ENCODE data around the gene DLG2. TPM values are rescaled to one million over a fixed set of nuclear protein-coding genes. Genes with fewer than 3 reads are reported as not detected.

DLG2 gene
- total and polyA plus RNA-seq, 4 donors: 0.30 to 5.5 (median 0.68) TPM

DNA sequence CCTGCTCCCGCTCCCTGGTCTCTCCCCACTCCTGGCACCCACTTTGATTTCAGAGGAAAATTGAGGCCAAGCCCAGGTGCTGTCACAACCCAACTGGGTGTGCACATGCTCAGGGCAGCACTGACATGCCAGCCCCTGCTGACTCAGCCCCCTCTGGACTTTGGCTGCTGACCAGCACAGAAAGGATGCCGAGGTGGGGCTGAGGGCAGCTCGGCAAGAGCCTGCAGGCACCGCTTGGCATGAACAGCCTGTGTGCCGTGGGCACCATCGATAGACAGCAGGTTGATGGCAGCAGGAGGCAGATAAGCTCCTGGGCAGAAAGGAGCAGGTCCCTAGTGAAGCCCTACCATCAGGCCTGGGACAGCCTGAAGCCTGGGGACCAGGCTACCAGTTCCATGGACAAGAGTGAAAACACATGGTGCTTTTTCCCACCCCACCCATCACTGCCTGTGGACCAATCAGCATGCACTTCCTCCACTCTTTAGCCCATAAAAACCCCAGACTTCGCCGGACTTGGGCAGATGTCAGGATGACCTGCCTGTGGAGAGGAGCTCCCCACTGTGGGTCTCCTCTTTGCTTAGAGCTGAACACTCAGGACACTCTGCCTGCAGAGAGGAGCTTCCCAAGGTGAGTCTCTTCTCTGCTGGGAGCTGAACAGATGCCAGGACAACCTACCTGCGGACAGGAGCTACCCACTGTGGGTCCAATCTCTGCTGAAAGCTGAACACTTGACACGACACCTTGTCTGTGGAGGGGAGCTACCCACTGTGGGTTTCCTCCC is 832.3 kb downstream of the DLG2 start:
- Histone ChIP-seq H3K4me1 (ENCODE audit: control insufficient read depth in 4 of 4, insufficient read depth in 4 of 4, low read length in 3 of 4) (no peaks in the 10 kb centered on the region), H3K27me3 (ENCODE audit: control insufficient read depth in 4 of 4, insufficient read depth in 4 of 4, low read length in 3 of 4) (no peaks in the 10 kb centered on the region), H3K4me3 (ENCODE audit: low read depth in 1 of 3, low read length in 3 of 3) (no peak overlapping the region), H3K9ac (ENCODE audit: low read depth in 1 of 2, low read length in 2 of 2) (no peak overlapping the region), H3K9me3 (ENCODE audit: control insufficient read depth in 4 of 4, low read length in 3 of 4) (no peaks in the 10 kb centered on the region), H3K36me3 (ENCODE audit: control insufficient read depth in 4 of 4, insufficient read depth in 3 of 4, low read depth in 1 of 4, low read length in 3 of 4) (no peaks in the 10 kb centered on the region), H3K27ac (ENCODE audit: low read depth in 1 of 2, low read length in 2 of 2) (no peak overlapping the region)
- no peak for DNase-seq (ENCODE audit: low spot score)
- WGBS: 92% methylated on average over 10 of the region's 10 CpGs
- TF ChIP-seq EGR1 (IDR thresholded peaks at IDR 0.05; ENCODE audit: low read depth in 2 of 2): no peak
- no peak for TF ChIP-seq FOXA2 (IDR thresholded peaks at IDR 0.05)
- TF ChIP-seq, protein P1, sequence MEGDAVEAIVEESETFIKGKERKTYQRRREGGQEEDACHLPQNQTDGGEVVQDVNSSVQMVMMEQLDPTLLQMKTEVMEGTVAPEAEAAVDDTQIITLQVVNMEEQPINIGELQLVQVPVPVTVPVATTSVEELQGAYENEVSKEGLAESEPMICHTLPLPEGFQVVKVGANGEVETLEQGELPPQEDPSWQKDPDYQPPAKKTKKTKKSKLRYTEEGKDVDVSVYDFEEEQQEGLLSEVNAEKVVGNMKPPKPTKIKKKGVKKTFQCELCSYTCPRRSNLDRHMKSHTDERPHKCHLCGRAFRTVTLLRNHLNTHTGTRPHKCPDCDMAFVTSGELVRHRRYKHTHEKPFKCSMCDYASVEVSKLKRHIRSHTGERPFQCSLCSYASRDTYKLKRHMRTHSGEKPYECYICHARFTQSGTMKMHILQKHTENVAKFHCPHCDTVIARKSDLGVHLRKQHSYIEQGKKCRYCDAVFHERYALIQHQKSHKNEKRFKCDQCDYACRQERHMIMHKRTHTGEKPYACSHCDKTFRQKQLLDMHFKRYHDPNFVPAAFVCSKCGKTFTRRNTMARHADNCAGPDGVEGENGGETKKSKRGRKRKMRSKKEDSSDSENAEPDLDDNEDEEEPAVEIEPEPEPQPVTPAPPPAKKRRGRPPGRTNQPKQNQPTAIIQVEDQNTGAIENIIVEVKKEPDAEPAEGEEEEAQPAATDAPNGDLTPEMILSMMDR (IDR thresholded peaks at IDR 0.05; ENCODE audit: low read depth, low read length, missing input control): no peak
- TF ChIP-seq RAD21 (IDR thresholded peaks at IDR 0.05): no peak
- TF ChIP-seq RXRA (IDR thresholded peaks at IDR 0.05): no peak
- no peak for TF ChIP-seq SP1 (IDR thresholded peaks at IDR 0.05)
- TF ChIP-seq FOXA1 (IDR thresholded peaks at IDR 0.05): no peak
- no peak for TF ChIP-seq JUND (IDR thresholded peaks at IDR 0.05)
- TF ChIP-seq, protein P2, sequence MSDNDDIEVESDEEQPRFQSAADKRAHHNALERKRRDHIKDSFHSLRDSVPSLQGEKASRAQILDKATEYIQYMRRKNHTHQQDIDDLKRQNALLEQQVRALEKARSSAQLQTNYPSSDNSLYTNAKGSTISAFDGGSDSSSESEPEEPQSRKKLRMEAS (IDR thresholded peaks at IDR 0.05): no peak
- no peak for TF ChIP-seq TAF1 (conservative IDR thresholded peaks at IDR 0.05)
- TF ChIP-seq NR2F2 (IDR thresholded peaks at IDR 0.05): no peak
- no peak for TF ChIP-seq HNF4G (IDR thresholded peaks at IDR 0.05)

DNA sequence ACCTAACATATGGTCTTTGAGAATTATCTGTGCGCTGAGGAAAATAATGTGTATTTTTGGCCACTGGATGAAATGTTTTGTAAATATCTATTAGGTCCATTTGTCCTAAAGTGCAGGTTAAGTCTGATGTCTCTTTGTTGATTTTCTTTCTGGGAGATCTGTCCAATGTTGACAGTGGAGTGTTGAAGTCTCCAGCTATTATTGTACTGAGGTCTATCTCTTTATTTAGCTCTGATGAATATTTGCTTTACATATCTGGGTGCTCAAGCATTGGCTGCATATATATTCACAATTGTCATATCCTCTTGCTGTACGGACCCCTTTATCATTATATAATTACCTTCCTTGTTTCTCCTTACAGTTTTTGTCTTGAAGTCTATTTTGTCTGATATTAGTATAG is 833.8 kb downstream of the DLG2 start:
- Histone ChIP-seq H3K9me3 (ENCODE audit: control insufficient read depth in 4 of 4, low read length in 3 of 4) (no peaks in the 10 kb centered on the region), H3K4me1 (ENCODE audit: control insufficient read depth in 4 of 4, insufficient read depth in 4 of 4, low read length in 3 of 4) (no peaks in the 10 kb centered on the region), H3K9ac (ENCODE audit: low read depth in 1 of 2, low read length in 2 of 2) (no peak overlapping the region), H3K4me3 (ENCODE audit: low read depth in 1 of 3, low read length in 3 of 3) (no peak overlapping the region), H3K27ac (ENCODE audit: low read depth in 1 of 2, low read length in 2 of 2) (no peak overlapping the region), H3K36me3 (ENCODE audit: control insufficient read depth in 4 of 4, insufficient read depth in 3 of 4, low read depth in 1 of 4, low read length in 3 of 4) (no peaks in the 10 kb centered on the region), H3K27me3 (ENCODE audit: control insufficient read depth in 4 of 4, insufficient read depth in 4 of 4, low read length in 3 of 4) (no peaks in the 10 kb centered on the region)
- no peak for DNase-seq (ENCODE audit: low spot score)
- TF ChIP-seq, protein P3, sequence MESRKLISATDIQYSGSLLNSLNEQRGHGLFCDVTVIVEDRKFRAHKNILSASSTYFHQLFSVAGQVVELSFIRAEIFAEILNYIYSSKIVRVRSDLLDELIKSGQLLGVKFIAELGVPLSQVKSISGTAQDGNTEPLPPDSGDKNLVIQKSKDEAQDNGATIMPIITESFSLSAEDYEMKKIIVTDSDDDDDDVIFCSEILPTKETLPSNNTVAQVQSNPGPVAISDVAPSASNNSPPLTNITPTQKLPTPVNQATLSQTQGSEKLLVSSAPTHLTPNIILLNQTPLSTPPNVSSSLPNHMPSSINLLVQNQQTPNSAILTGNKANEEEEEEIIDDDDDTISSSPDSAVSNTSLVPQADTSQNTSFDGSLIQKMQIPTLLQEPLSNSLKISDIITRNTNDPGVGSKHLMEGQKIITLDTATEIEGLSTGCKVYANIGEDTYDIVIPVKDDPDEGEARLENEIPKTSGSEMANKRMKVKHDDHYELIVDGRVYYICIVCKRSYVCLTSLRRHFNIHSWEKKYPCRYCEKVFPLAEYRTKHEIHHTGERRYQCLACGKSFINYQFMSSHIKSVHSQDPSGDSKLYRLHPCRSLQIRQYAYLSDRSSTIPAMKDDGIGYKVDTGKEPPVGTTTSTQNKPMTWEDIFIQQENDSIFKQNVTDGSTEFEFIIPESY (IDR thresholded peaks at IDR 0.05): no peak
- no peak for TF ChIP-seq SP1 (IDR thresholded peaks at IDR 0.05)
- WGBS: 84% methylated on average over 2 of the region's 2 CpGs

DNA sequence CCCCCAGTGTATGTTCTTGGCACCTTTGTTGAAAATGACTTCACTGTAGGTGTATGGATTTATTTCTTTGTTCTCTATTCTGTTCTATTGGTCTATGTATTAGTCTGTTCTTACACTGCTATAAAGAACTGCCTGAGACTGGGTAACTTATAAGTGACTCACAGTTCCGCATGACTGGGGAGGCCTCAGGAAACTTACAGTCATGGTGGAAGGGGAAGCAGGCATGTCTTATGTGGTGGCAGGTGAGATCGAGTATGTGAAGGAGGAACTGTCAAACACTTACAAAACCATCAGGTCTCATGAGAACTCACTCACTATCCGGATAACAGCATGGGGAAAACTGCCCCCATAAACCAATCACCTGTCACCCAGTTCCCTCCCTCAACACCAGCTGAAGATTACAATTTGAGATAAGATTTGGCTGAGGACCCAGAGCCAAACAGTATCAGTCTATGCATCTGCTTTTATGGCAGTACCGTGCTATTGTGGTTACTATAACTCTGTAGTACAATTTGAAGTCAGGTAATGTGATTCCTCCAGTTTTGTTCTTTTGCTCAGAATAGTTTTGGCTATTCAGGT is 836.2 kb downstream of the DLG2 start:
- Histone ChIP-seq H3K4me1 (ENCODE audit: control insufficient read depth in 4 of 4, insufficient read depth in 4 of 4, low read length in 3 of 4) (no peaks in the 10 kb centered on the region), H3K27ac (ENCODE audit: low read depth in 1 of 2, low read length in 2 of 2) (no peak overlapping the region), H3K9me3 (ENCODE audit: control insufficient read depth in 4 of 4, low read length in 3 of 4) (no peaks in the 10 kb centered on the region), H3K36me3 (ENCODE audit: control insufficient read depth in 4 of 4, insufficient read depth in 3 of 4, low read depth in 1 of 4, low read length in 3 of 4) (no peaks in the 10 kb centered on the region), H3K4me3 (ENCODE audit: low read depth in 1 of 3, low read length in 3 of 3) (no peak overlapping the region), H3K9ac (ENCODE audit: low read depth in 1 of 2, low read length in 2 of 2) (no peak overlapping the region), H3K27me3 (ENCODE audit: control insufficient read depth in 4 of 4, insufficient read depth in 4 of 4, low read length in 3 of 4) (no peaks in the 10 kb centered on the region)
- TF ChIP-seq HNF4G (IDR thresholded peaks at IDR 0.05) (no peak), RAD21 (IDR thresholded peaks at IDR 0.05) (no peak)
- no peak for DNase-seq (ENCODE audit: low spot score)
- 59% methylated on average over 4 of the region's 4 CpGs for whole genome bisulfite sequencing
